Activated naive CD4-positive, alpha-beta T cell treated with anti-CD3 and anti-CD28 coated beads for 36 hours (primary cell): ENCODE data around the gene TRPV4. TPM values are rescaled to one million over a fixed set of nuclear protein-coding genes. Genes with fewer than 3 reads are reported as not detected.
A peak's percentile ranks its signal among the peaks of the same experiment; 100 is the strongest.

ENCODE experiments used
- CTCF ChIA-PET: fragments of 350-600 bp; sonication (Branson Sonifier 250); formaldehyde crosslinking; loops from one replicate; lab custom pipeline; 2021; ENCODE audit warnings: antibody characterized with exemption; lab: Charles Lee
- DNase-seq: peaks from one replicate; pipeline ENCODE4 v3.0.0-alpha.2; 2020
- H3K27ac Mint-ChIP-seq: one replicate; pipeline ENCODE4 v1.8.0; 2021; ENCODE audit warnings: mild to moderate bottlenecking, mixed read lengths
- H3K27me3 Mint-ChIP-seq: one replicate; pipeline ENCODE4 v1.8.0; 2021; ENCODE audit warnings: low read depth, mixed read lengths
- H3K36me3 Mint-ChIP-seq: one replicate; pipeline ENCODE4 v1.8.0; 2021; ENCODE audit warnings: low read depth, mixed read lengths
- H3K4me1 Mint-ChIP-seq: one replicate; pipeline ENCODE4 v1.8.0; 2021; ENCODE audit warnings: low read depth, mixed read lengths
- H3K4me3 Mint-ChIP-seq: one replicate; pipeline ENCODE4 v1.8.0; 2021; ENCODE audit warnings: mild to moderate bottlenecking, moderate library complexity, mixed read lengths
- H3K9me3 Mint-ChIP-seq: one replicate; pipeline ENCODE4 v1.8.0; 2021; ENCODE audit warnings: mixed read lengths
- intact Hi-C: fragments of 100-400 bp; cut with micrococcal nuclease; formaldehyde crosslinking; loops from one replicate; pipeline ENCODE4 v1.15.1; 2023
- microRNA-seq: library from miRNA; unstranded; fragments of <30 nt; microRNA quantifications from one replicate; pipeline ENCODE4 v1.2.0, GENCODE V29; 2022; ENCODE audit warnings: borderline microRNAs expressed, borderline replicate concordance
- total RNA-seq, 2 experiments: library from RNA; stranded (reverse); gene quantifications; one replicate each; pipeline ENCODE4 v1.2.3, GENCODE V29; 2021

The TRPV4 gene
- total RNA-seq, 2 experiments from 2014 or later: not detected

GRCh38 chr12:109737126-109737525 is 96.1 kb downstream of the TRPV4 start:
- peaks cover 22% of the 10 kb centered on the region for H3K27me3 Mint-ChIP-seq
- CTCF ChIA-PET: no interaction called here
- no peak for DNase-seq
- no peaks in the 10 kb centered on the region for H3K9me3 Mint-ChIP-seq
- no peak overlapping the region for H3K27ac Mint-ChIP-seq
- H3K36me3 Mint-ChIP-seq: no peaks in the 10 kb centered on the region
- no peak overlapping the region for H3K4me3 Mint-ChIP-seq
- intact Hi-C loops: no loop called here
- H3K4me1 Mint-ChIP-seq: no peaks in the 10 kb centered on the region

GRCh38 chr12:109736552-109737108 is 96.6 kb downstream of the TRPV4 start:
- peak; percentile 48 for DNase-seq
- H3K4me3 Mint-ChIP-seq: no peak overlapping the region
- intact Hi-C loops: no loop called here
- CTCF ChIA-PET: no interaction called here
- H3K4me1 Mint-ChIP-seq: no peaks in the 10 kb centered on the region
- peaks cover 22% of the 10 kb centered on the region for H3K27me3 Mint-ChIP-seq
- H3K27ac Mint-ChIP-seq: no peak overlapping the region
- no peaks in the 10 kb centered on the region for H3K9me3 Mint-ChIP-seq
- H3K36me3 Mint-ChIP-seq: no peaks in the 10 kb centered on the region

- no peaks in the 10 kb centered on the region for H3K4me1 Mint-ChIP-seq
- intact Hi-C loops: no loop called here
- no peaks in the 10 kb centered on the region for H3K36me3 Mint-ChIP-seq
- CTCF ChIA-PET: no interaction called here
- no peak overlapping the region for H3K27ac Mint-ChIP-seq
- DNase-seq: peak; percentile 3
- H3K27me3 Mint-ChIP-seq: peaks cover 22% of the 10 kb centered on the region
- no peaks in the 10 kb centered on the region for H3K9me3 Mint-ChIP-seq
- no peak overlapping the region for H3K4me3 Mint-ChIP-seq
These were observed 97.2 kb downstream of the TRPV4 start for GRCh38 chr12:109735825-109736551.

GRCh38 chr12:109735051-109735521 is 98.1 kb downstream of the TRPV4 start:
- peaks cover 22% of the 10 kb centered on the region for H3K27me3 Mint-ChIP-seq
- CTCF ChIA-PET: interaction anchor here (1.2 kb wide), 1 partner anchor 137 kb away, joined by 3 read pairs; no protein-coding TSS in a partner anchor
- no peaks in the 10 kb centered on the region for H3K4me1 Mint-ChIP-seq
- H3K9me3 Mint-ChIP-seq: no peaks in the 10 kb centered on the region
- H3K27ac Mint-ChIP-seq: no peak overlapping the region
- H3K4me3 Mint-ChIP-seq: no peak overlapping the region
- no peaks in the 10 kb centered on the region for H3K36me3 Mint-ChIP-seq
- DNase-seq: no peak
- intact Hi-C loops: no loop called here

GRCh38 chr12:109734219-109735000 is 98.8 kb downstream of the TRPV4 start:
- H3K4me1 Mint-ChIP-seq: no peaks in the 10 kb centered on the region
- H3K4me3 Mint-ChIP-seq: no peak overlapping the region
- H3K9me3 Mint-ChIP-seq: no peaks in the 10 kb centered on the region
- CTCF ChIA-PET: interaction anchor here (0.7 to 1.2 kb wide), 2 partner anchors 75 to 137 kb away, joined by 3 read pairs; no protein-coding TSS in a partner anchor
- intact Hi-C loops: no loop called here
- H3K36me3 Mint-ChIP-seq: no peaks in the 10 kb centered on the region
- H3K27me3 Mint-ChIP-seq: peaks cover 22% of the 10 kb centered on the region
- no peak overlapping the region for H3K27ac Mint-ChIP-seq
- peak; percentile 3 for DNase-seq

Small RNAs within 50 kb of the gene (microRNA-seq; reads per million reads assigned to microRNA genes)
- gene MIR4497: not detected

Other genes starting within 250 kb of the TRPV4 start
- gene FAM222A, start 119.6 kb downstream of the TRPV4 start, total RNA-seq: under 1 TPM; 0.20 to 0.38 TPM
- gene GLTP, start 47.1 kb upstream of the TRPV4 start, total RNA-seq: 10 to 100 TPM; 18.1 to 19.9 TPM
- gene TCHP, start 66.9 kb upstream of the TRPV4 start, total RNA-seq: 10 to 100 TPM; 19.6 to 20.9 TPM
- gene GIT2, start 163.0 kb upstream of the TRPV4 start, total RNA-seq: 10 to 100 TPM; 40.2 to 41.6 TPM
- gene ANKRD13A, start 166.0 kb upstream of the TRPV4 start, total RNA-seq: 10 to 100 TPM; 28.3 to 31.5 TPM
- 10 to 100 TPM; 12.1 to 12.9 TPM for gene C12orf76, start 215.1 kb upstream of the TRPV4 start, total RNA-seq